Karpas-422 (cell line): Measurements from ENCODE around the gene EPN1. TPM values are rescaled to one million over a fixed set of nuclear protein-coding genes. Genes with fewer than 3 reads are reported as not detected.
A peak's percentile ranks its signal among the peaks of the same experiment; 100 is the strongest.

Experiments used
- DNase-seq: peaks from one replicate; pipeline ENCODE4 v3.0.0-alpha.2; 2015
- H2AFZ ChIP-seq: fragments of 200-600 bp; sonication (generic); 2 replicates; pipeline ENCODE4 v1.6.1; 2014; ENCODE audit warnings: antibody characterized with exemption, low read length, mixed read lengths
- H3K27ac ChIP-seq: fragments of 200-600 bp; sonication (generic); 2 replicates; pipeline ENCODE4 v1.5.1; 2014; ENCODE audit warnings: mild to moderate bottlenecking, low read length, moderate library complexity
- H3K27me3 ChIP-seq: fragments of 200-600 bp; sonication (generic); 2 replicates; pipeline ENCODE4 v1.6.1; 2014; ENCODE audit warnings: low read length, mixed read lengths
- H3K36me3 ChIP-seq: fragments of 200-600 bp; sonication (generic); 2 replicates; pipeline ENCODE4 v1.6.1; 2014; ENCODE audit warnings: low read length, mixed read lengths; ENCODE audit not compliant: insufficient read depth
- H3K4me1 ChIP-seq: fragments of 200-600 bp; sonication (generic); 2 replicates; pipeline ENCODE4 v1.6.1; 2014; ENCODE audit warnings: mild to moderate bottlenecking, low read length, mixed read lengths
- H3K4me2 ChIP-seq: fragments of 200-600 bp; sonication (generic); 2 replicates; pipeline ENCODE4 v1.6.1; 2014; ENCODE audit warnings: low read length, low read depth, mild to moderate bottlenecking; ENCODE audit not compliant: poor library complexity, severe bottlenecking
- H3K4me3 ChIP-seq: fragments of 200-600 bp; sonication (generic); 2 replicates; pipeline ENCODE4 v1.5.1; 2014; ENCODE audit warnings: mild to moderate bottlenecking, antibody characterized with exemption, low read length, mixed read lengths
- H3K79me2 ChIP-seq: fragments of 200-600 bp; sonication (generic); 2 replicates; pipeline ENCODE4 v1.6.1; 2014; ENCODE audit warnings: mild to moderate bottlenecking, low read length, mixed read lengths
- H3K9ac ChIP-seq: fragments of 200-600 bp; sonication (generic); 2 replicates; pipeline ENCODE4 v1.6.0; 2014; ENCODE audit warnings: low read length
- H3K9me2 ChIP-seq: fragments of 200-600 bp; sonication (generic), shearing (Covaris generic); replicated peaks from 2 replicates; pipeline ENCODE4 v1.6.0; 2014; ENCODE audit warnings: mild to moderate bottlenecking, low read length, moderate library complexity; ENCODE audit not compliant: insufficient read depth
- H3K9me3 ChIP-seq: fragments of 300-700, 200-600 bp; sonication (generic); 2 replicates; pipeline ENCODE4 v1.6.1; 2014; ENCODE audit warnings: low read length, mixed read lengths
- H4K20me1 ChIP-seq: fragments of 200-600 bp; sonication (generic); 2 replicates; pipeline ENCODE4 v1.6.1; 2014; ENCODE audit warnings: mild to moderate bottlenecking, antibody characterized with exemption, low read length, low read depth; ENCODE audit not compliant: insufficient read depth
- total RNA-seq: library from RNA; depleted of rRNA; stranded (reverse); fragments of >200 nt; shearing (Covaris generic); gene quantifications from 2 replicates; pipeline ENCODE4 v1.2.3, GENCODE V29; 2014; ENCODE audit warnings: low replicate concordance

Gene EPN1
- total RNA-seq, 1 experiment from 2014 or later = 21.2 TPM

DNA sequence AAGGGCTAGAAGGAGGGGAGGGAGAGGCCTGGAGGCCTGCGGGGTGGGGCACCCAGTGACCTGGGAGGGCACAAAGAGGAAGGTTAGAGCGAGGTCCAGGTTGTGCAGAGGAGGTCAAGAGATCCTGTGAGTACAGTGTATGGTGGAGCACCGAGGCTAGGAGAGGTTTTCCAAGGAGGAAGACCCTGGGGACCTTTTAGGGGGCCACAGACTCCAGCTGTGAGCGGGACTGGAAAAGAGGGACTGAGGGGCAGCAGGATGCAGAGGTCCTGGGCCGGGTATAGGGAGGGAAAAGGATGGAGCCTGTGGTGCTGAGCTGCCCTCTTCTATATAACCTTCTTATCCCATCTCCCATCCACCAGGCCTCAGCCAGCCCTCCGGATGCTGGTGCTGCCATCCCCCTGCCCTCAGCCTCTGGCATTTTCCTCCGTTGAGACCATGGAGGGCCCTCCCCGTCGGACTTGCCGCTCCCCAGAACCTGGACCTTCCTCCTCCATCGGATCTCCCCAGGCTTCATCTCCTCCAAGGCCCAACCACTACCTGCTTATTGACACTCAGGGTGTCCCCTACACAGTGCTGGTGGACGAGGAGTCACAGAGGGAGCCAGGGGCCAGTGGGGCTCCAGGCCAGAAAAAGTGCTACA lies 30.7 kb upstream of the EPN1 start:
- no peaks in the 10 kb centered on the region for H3K27me3 ChIP-seq
- H3K9ac ChIP-seq = peak overlapping the region; percentile 99
- peak overlapping the region; percentile 96 for H3K27ac ChIP-seq
- no peaks in the 10 kb centered on the region; the same call in 1 of the 2 replicates for H4K20me1 ChIP-seq
- H3K9me2 ChIP-seq = no peaks in the 10 kb centered on the region
- H3K4me1 ChIP-seq = peaks cover 66% of the 10 kb centered on the region
- H2AFZ ChIP-seq = no peak overlapping the region
- H3K36me3 ChIP-seq = peaks cover 15% of the 10 kb centered on the region
- H3K79me2 ChIP-seq = peaks cover 58% of the 10 kb centered on the region
- H3K4me2 ChIP-seq = peak overlapping the region; percentile 93
- peak; percentile 67 for DNase-seq
- H3K4me3 ChIP-seq = peak overlapping the region; percentile 95
- no peaks in the 10 kb centered on the region for H3K9me3 ChIP-seq

DNA sequence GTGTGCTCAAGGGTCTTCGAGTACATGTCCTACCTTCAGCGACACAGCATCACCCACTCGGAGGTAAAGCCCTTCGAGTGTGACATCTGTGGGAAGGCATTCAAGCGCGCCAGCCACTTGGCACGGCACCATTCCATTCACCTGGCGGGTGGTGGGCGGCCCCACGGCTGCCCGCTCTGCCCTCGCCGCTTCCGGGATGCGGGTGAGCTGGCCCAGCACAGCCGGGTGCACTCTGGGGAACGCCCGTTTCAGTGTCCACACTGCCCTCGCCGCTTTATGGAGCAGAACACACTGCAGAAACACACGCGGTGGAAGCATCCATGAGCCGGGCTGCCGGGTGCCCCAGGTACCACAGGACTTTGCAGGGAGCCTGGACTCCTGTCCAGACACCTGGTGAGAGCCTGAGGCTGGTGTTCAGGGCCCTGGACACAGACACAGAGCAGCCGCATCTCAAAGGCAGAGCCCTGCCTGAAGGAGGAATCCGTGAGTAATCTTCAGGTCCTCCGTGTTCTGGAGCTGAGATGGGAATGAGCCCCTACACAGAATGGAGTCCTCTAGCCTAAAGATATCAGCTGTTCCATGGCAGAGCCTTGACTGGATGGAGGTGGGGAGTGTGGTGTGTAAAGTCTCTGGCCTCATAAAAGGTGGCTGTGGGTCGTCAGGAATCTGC lies 30.0 kb upstream of the EPN1 start:
- peak overlapping the region; percentile 99 for H3K9ac ChIP-seq
- H3K4me1 ChIP-seq = peaks cover 65% of the 10 kb centered on the region
- peak; percentile 83 for DNase-seq
- H3K27ac ChIP-seq = peak overlapping the region; percentile 96
- H3K4me2 ChIP-seq = peak overlapping the region; percentile 93
- peaks cover 61% of the 10 kb centered on the region for H3K79me2 ChIP-seq
- H2AFZ ChIP-seq = no peak overlapping the region
- H3K9me3 ChIP-seq = no peaks in the 10 kb centered on the region
- H3K27me3 ChIP-seq = no peaks in the 10 kb centered on the region
- no peaks in the 10 kb centered on the region; the same call in 1 of the 2 replicates for H4K20me1 ChIP-seq
- H3K36me3 ChIP-seq = peaks cover 15% of the 10 kb centered on the region
- H3K4me3 ChIP-seq = peak overlapping the region; percentile 95
- H3K9me2 ChIP-seq = no peaks in the 10 kb centered on the region

DNA sequence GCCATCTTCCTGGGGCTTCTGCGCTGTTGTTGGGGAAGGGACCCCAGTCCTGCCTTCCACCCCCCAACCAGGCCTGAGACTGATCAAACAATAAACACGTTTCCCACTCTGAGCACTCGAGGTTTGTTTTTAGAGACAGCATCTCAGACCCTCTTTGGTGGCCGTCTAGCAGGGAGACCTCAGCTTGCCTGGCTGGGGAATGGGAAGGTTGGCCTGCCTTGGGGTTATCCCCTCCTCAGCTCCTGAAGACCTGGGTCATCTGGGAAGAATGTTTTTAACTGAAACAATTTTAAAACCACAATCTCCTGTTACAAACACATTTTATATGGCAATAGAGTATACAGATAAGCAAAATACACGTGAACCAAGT lies 29.5 kb upstream of the EPN1 start:
- Histone ChIP-seq H3K4me1 (peaks cover 59% of the 10 kb centered on the region), H3K36me3 (peaks cover 15% of the 10 kb centered on the region), H3K27ac (peak overlapping the region; percentile 96), H3K4me3 (peak overlapping the region; percentile 95), H3K27me3 (no peaks in the 10 kb centered on the region), H3K4me2 (peak overlapping the region; percentile 93), H3K79me2 (peaks cover 61% of the 10 kb centered on the region), H4K20me1 (no peaks in the 10 kb centered on the region; the same call in 1 of the 2 replicates), H3K9ac (peak overlapping the region; percentile 99), H2AFZ (no peak overlapping the region), H3K9me2 (no peaks in the 10 kb centered on the region), H3K9me3 (no peaks in the 10 kb centered on the region)
- no peak for DNase-seq

DNA sequence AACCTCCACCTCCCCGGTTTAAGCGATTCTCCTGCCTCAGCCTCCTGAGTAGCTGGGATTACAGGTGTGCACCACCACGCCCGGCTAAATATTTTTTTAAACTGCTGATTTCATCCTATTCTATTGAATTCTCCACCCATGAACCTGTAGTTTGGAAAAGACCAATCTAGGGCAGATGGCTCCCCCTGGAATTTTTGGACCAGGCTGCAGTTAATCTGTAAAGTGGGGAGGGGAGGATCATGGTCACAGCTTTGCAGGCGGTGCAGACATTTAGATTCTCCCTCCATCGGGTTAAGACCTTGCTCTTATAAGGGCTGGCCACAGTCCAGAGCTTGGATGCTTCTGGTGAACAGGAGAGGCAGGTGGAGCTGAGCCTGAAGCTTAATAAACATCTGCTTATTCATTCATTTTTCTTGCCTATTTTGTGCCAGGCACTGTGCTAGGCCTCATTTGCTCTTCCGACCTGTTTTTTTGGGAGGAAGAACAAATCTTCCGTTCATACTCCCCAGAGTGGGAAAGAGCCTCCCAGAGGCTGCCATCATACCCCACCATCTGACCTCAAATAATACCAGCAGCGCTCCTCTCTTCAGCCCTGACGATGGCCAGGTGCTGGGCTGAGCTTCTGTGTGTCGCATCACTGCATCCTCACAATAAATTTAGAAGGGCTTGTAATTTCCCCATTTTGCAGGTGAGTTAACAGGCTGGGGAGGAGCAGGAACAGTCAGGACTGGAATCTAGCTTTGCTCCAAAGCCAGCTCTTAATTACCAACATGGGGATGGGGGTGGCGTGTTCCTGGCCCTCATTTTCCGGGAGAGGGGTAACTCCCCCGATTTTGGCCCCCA lies 27.9 kb upstream of the EPN1 start:
- Histone ChIP-seq H3K9ac (peak overlapping the region; percentile 87), H4K20me1 (no peaks in the 10 kb centered on the region; the same call in 1 of the 2 replicates), H3K9me2 (no peaks in the 10 kb centered on the region), H3K4me1 (peaks cover 58% of the 10 kb centered on the region), H3K79me2 (peaks cover 51% of the 10 kb centered on the region), H3K9me3 (no peaks in the 10 kb centered on the region), H3K27me3 (no peaks in the 10 kb centered on the region), H3K4me3 (peak overlapping the region; percentile 67), H3K4me2 (peak overlapping the region; percentile 74), H3K27ac (peak overlapping the region; percentile 96), H2AFZ (no peak overlapping the region), H3K36me3 (peaks cover 15% of the 10 kb centered on the region)
- DNase-seq = peak; percentile 94

DNA sequence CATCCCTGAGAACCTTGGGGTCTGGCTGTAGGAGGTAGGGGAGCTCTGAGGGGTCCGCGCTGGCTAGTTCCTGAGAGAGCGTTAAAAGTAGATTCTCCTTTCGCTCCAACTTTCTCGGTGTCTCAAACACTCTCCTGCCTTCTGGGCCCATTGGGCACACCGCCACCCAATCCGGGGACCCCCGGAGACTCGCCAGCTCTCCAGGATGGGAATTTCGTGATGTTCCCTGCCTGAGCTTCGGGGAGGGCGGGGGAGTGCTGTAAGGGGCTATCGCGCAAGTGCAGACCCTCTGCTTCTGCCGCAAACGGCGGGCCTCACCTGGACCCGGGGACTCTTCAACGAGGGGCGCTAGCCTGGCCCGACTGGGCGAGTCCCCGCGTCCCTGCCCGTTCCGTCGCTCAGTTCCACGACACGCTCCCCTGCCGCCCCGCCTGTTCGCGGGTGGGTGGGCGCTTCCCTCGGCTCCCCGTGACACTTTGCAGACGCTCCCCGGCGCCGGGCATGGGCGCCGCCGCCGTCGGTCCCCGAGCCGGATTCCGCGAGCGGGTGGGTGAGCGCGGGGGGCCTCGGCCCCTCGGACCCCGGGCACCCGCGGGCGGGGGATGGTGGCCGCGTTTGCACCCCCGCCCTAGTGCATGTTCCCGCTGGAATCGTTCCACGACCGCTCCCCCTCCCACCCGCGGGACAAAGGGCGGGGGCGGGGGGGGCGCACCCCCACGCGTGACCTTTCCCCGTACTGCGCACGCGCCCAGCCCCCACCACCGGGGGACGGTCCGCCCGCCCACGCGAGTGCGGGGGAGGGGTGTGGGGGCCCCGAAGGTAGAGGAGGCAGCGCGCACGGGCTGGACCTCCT lies 27.1 kb upstream of the EPN1 start, which contains the start of gene CCDC106:
CCDC106 (plus strand) TSS at position 481 of the 853 bp plus-strand sequence. CDS start 835 bp downstream, outside the sequence.
- Histone ChIP-seq H3K4me3 (peak within 1 kb of the TSS; percentile 67), H3K36me3 (peaks cover 15% of the 10 kb centered on the region), H4K20me1 (no peaks in the 10 kb centered on the region; the same call in 1 of the 2 replicates), H3K9me2 (no peaks in the 10 kb centered on the region), H3K27ac (peak within 1 kb of the TSS; percentile 96), H3K9me3 (no peaks in the 10 kb centered on the region), H3K27me3 (no peaks in the 10 kb centered on the region), H3K9ac (peak within 1 kb of the TSS; percentile 87), H2AFZ (no peak within 1 kb of the TSS; the same call in 1 of the 2 replicates), H3K4me1 (peaks cover 51% of the 10 kb centered on the region), H3K4me2 (peak within 1 kb of the TSS; percentile 74), H3K79me2 (peaks cover 43% of the 10 kb centered on the region)
- peak; percentile 92 for DNase-seq

- H3K36me3 ChIP-seq = peaks cover 15% of the 10 kb centered on the region
- peak overlapping the region; percentile 67 for H3K4me3 ChIP-seq
- peak overlapping the region; percentile 96 for H3K27ac ChIP-seq
- no peak for DNase-seq
- no peaks in the 10 kb centered on the region; the same call in 1 of the 2 replicates for H4K20me1 ChIP-seq
- H3K27me3 ChIP-seq = no peaks in the 10 kb centered on the region
- H3K4me2 ChIP-seq = peak overlapping the region; percentile 74
- peak overlapping the region; percentile 87 for H3K9ac ChIP-seq
- H3K9me3 ChIP-seq = no peaks in the 10 kb centered on the region
- peaks cover 49% of the 10 kb centered on the region for H3K4me1 ChIP-seq
- H3K9me2 ChIP-seq = no peaks in the 10 kb centered on the region
- H2AFZ ChIP-seq = no peak overlapping the region
- H3K79me2 ChIP-seq = peaks cover 35% of the 10 kb centered on the region
These were observed 26.3 kb upstream of the EPN1 start for GRCh38 chr19:55648585-55649267.
